ENCODE measurements around the gene HCST. TPM values are rescaled to one million over a fixed set of nuclear protein-coding genes. Genes with fewer than 3 reads are reported as not detected.

Gene HCST
- total and polyA plus RNA-seq, 12 donors: 1.7 to 22.8 (median 5.3) TPM

GRCh38 chr19:35938282-35939224 lies 36.2 kb downstream of the HCST start:
- DNase-seq (no peak), ATAC-seq (no peak)
- WGBS, 2 donors: 79 to 84% methylated on average over 13 of the region's 13 CpGs
- Histone ChIP-seq H3K4me1 (peaks cover 3 to 33% (median 23%) of the 10 kb centered on the region in 9 donors), H3K4me3 (peak overlapping the region in 3 of 10 donors; percentile 66 to 69 (median 68)), H3K36me3 (peaks cover 0 to 35% (median 0%) of the 10 kb centered on the region in 9 donors), H3K27ac (no peak overlapping the region), H3K27me3 (peaks cover 0 to 21% (median 0%) of the 10 kb centered on the region in 7 donors), H3K9me3 (no peaks in the 10 kb centered on the region)
- intact Hi-C loops (cut with DNase I): loop anchor here in 5 of 10 donors (10.0 kb wide), 4 partner anchors 164 to 394 kb away; partner anchors contain the start of genes ARHGAP33 (in 2 of the 5), IGFLR1 (in 2 of the 5), LIN37 (in 2 of the 5) and PSENEN (in 2 of the 5)
- TF ChIP-seq, protein P1, sequence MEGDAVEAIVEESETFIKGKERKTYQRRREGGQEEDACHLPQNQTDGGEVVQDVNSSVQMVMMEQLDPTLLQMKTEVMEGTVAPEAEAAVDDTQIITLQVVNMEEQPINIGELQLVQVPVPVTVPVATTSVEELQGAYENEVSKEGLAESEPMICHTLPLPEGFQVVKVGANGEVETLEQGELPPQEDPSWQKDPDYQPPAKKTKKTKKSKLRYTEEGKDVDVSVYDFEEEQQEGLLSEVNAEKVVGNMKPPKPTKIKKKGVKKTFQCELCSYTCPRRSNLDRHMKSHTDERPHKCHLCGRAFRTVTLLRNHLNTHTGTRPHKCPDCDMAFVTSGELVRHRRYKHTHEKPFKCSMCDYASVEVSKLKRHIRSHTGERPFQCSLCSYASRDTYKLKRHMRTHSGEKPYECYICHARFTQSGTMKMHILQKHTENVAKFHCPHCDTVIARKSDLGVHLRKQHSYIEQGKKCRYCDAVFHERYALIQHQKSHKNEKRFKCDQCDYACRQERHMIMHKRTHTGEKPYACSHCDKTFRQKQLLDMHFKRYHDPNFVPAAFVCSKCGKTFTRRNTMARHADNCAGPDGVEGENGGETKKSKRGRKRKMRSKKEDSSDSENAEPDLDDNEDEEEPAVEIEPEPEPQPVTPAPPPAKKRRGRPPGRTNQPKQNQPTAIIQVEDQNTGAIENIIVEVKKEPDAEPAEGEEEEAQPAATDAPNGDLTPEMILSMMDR (IDR thresholded peaks at IDR 0.05): no peak

DNA sequence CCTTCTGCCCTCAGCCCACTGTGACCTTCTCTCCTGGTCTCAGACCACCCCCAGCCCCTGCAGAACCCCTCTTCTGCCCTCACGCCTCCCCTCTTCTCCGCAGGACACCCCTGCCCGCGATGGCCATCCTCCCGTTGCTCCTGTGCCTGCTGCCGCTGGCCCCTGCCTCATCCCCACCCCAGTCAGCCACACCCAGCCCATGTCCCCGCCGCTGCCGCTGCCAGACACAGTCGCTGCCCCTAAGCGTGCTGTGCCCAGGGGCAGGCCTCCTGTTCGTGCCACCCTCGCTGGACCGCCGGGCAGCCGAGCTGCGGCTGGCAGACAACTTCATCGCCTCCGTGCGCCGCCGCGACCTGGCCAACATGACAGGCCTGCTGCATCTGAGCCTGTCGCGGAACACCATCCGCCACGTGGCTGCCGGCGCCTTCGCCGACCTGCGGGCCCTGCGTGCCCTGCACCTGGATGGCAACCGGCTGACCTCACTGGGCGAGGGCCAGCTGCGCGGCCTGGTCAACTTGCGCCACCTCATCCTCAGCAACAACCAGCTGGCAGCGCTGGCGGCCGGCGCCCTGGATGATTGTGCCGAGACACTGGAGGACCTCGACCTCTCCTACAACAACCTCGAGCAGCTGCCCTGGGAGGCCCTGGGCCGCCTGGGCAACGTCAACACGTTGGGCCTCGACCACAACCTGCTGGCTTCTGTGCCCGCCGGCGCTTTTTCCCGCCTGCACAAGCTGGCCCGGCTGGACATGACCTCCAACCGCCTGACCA lies 37.2 kb downstream of the HCST start:
- Histone ChIP-seq H3K4me1 (peaks cover 3 to 33% (median 23%) of the 10 kb centered on the region in 9 donors), H3K36me3 (peaks cover 0 to 45% (median 0%) of the 10 kb centered on the region in 9 donors), H3K27ac (no peak overlapping the region), H3K27me3 (peaks cover 0 to 21% (median 0%) of the 10 kb centered on the region in 7 donors), H3K4me3 (no peak overlapping the region), H3K9me3 (no peaks in the 10 kb centered on the region)
- DNase-seq (no peak), ATAC-seq (no peak)
- intact Hi-C loops (cut with DNase I): loop anchor here in 5 of 10 donors (10.0 kb wide), 4 partner anchors 165 to 395 kb away; partner anchors contain the start of genes ARHGAP33 (in 2 of the 5), IGFLR1 (in 2 of the 5), LIN37 (in 2 of the 5) and PSENEN (in 2 of the 5)
- TF ChIP-seq, protein P1 (IDR thresholded peaks at IDR 0.05): no peak
- WGBS, 2 donors: 95 to 96% methylated on average over 54 to 55 of the region's 55 CpGs

- intact Hi-C loops (cut with DNase I): no loop called here
These were observed 37.9 kb downstream of the HCST start for GRCh38 chr19:35940078-35940775.

More at GRCh38 chr19:35940078-35940775, 37.9 kb downstream of the HCST start:
- Histone ChIP-seq H3K9me3 (no peaks in the 10 kb centered on the region), H3K4me3 (no peak overlapping the region), H3K4me1 (peaks cover 3 to 30% (median 21%) of the 10 kb centered on the region in 9 donors), H3K27me3 (peaks cover 0 to 21% (median 0%) of the 10 kb centered on the region in 7 donors), H3K27ac (no peak overlapping the region), H3K36me3 (peaks cover 0 to 52% (median 0%) of the 10 kb centered on the region in 9 donors)
- TF ChIP-seq, protein P1 (IDR thresholded peaks at IDR 0.05): no peak
- DNase-seq: no peak
- 95 to 96% methylated on average over 44 to 51 of the region's 51 CpGs for WGBS, 2 donors
- peak in 1 of 8 donors; percentile 19 for ATAC-seq

Data from heart right ventricle (tissue), 16 donors.